Urinary bladder (tissue), 4 donors: ENCODE results near the gene CFAP107. TPM values are rescaled to one million over a fixed set of nuclear protein-coding genes. Genes with fewer than 3 reads are reported as not detected.

Experiments used
- DNase-seq: peaks from one replicate; pipeline ENCODE4 v3.0.0-alpha.2; 2015; ENCODE audit errors: extremely low spot score
- H3K27ac ChIP-seq: one replicate; pipeline ENCODE4 v1.5.1; 2013; ENCODE audit warnings: low read depth, mild to moderate bottlenecking, moderate library complexity
- H3K36me3 ChIP-seq: one replicate; pipeline ENCODE4 v1.6.1; 2013; ENCODE audit warnings: mild to moderate bottlenecking, moderate library complexity; ENCODE audit not compliant: insufficient read depth
- H3K4me1 ChIP-seq: one replicate; pipeline ENCODE4 v1.6.1; 2013; ENCODE audit warnings: mild to moderate bottlenecking, moderate library complexity; ENCODE audit not compliant: insufficient read depth
- H3K4me3 ChIP-seq: one replicate; pipeline ENCODE4 v1.5.1; 2013; ENCODE audit warnings: low read depth, low read length
- WGBS: extraction: QIAGEN DNeasy Blood & Tissue Kit; methylation state at CpG from one replicate; pipeline ENCODE4 v1.1.7; 2013; 5-methylcytosine and 5-hydroxymethylcytosine counted together
- polyA plus RNA-seq: library from polyadenylated mRNA; stranded (reverse); fragments of 200-250 nt; gene quantifications from one replicate; pipeline ENCODE4 v1.2.3, GENCODE V29; 2013
- total RNA-seq: library from RNA; depleted of rRNA; stranded (reverse); fragments of >200 nt; gene quantifications from one replicate; pipeline ENCODE4 v1.2.3, GENCODE V29; 2014
- donor health status: healthy with polysubstance abuse.
- donor health status: healthy.

The CFAP107 gene
- total and polyA plus RNA-seq, 2 donors: not detected

DNA sequence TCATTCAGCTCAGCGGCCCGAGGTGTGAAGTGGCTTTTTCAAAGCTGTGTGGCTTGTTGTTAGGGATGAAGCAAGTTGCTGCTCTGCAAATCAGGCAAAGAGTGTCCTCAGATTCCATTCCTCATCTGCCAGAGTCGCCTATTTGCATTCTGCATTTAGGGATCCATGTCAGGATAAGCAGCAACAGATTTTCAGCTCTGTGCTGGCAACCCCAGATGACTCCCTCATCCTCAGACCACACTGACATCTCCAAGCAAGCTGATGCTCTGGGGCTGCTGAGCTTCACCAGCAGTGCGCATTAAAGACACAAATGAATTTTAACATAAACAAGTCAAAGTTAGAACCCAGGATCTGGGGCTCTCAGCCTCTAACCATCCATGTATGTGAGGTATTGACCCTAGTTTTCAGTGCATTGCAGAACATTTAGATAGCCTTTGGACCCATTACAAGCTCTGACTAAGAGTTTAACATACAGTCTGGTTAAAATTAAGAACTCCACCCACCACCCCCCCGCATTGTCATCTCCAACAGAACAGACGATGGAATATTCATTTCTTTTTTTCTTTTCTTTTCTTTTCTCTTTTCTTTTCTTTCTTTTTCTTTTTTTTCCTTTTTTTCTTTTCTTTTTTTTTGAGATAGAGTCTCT, 10.9 kb downstream of the CFAP107 start:
- Histone ChIP-seq H3K36me3 (no peaks in the 10 kb centered on the region), H3K27ac (no peak overlapping the region), H3K4me1 (no peaks in the 10 kb centered on the region), H3K4me3 (no peak overlapping the region)
- no peak for DNase-seq
- 67% methylated on average over 6 of the region's 6 CpGs for WGBS

DNA sequence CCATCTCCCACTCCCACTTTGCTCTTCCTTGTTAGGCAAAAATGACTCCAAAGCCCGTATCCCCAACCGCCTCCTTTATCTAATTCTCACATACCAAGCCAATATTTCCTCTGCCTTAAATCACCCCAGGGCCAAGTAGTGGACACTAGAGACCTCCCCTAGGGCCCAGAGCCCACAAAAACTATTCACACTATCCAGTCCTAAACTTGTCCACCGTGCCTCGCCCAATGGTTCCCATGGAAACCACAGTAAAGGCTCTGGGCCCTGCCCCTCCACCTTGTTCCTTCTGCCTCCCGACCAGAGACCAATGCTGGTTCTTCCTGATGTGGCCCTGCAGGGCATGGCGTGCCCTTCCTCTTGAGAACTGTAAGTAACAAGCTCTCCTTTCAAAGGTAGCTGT, 11.8 kb downstream of the CFAP107 start:
- no peak overlapping the region for H3K4me3 ChIP-seq
- DNase-seq: no peak
- no peaks in the 10 kb centered on the region for H3K36me3 ChIP-seq
- 62% methylated on average over 6 of the region's 6 CpGs for WGBS
- H3K4me1 ChIP-seq: no peaks in the 10 kb centered on the region
- H3K27ac ChIP-seq: no peak overlapping the region

DNA sequence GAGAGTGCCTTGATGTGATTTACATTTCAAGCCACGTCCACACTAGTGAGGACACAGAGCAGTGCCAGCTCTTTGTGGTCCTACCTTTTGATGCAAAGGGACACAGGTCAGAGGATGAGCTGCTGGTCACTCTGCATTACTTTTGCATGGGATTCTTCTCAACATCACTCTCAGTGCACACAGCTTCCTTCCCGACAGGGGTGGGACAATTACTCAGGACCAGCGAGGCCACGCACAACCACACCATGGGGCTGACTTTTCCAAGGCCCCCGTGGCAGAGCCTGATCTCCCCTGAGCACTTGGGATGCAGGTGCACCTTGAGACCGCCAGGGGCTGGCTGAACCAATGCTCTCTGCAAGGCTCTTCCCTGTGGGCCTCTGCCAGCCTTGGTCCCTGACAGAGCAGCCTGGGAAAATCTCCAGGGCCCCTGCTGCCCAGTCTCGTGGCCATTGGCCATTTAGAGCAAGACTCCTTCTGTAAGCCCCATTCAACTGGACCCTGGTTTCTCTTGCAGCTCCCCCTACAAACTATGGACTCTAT, 14.3 kb downstream of the CFAP107 start:
- DNase-seq: no peak
- 65% methylated on average over 7 of the region's 7 CpGs for WGBS
- H3K27ac ChIP-seq: no peak overlapping the region
- H3K4me3 ChIP-seq: no peak overlapping the region
- no peaks in the 10 kb centered on the region for H3K4me1 ChIP-seq
- H3K36me3 ChIP-seq: no peaks in the 10 kb centered on the region

DNA sequence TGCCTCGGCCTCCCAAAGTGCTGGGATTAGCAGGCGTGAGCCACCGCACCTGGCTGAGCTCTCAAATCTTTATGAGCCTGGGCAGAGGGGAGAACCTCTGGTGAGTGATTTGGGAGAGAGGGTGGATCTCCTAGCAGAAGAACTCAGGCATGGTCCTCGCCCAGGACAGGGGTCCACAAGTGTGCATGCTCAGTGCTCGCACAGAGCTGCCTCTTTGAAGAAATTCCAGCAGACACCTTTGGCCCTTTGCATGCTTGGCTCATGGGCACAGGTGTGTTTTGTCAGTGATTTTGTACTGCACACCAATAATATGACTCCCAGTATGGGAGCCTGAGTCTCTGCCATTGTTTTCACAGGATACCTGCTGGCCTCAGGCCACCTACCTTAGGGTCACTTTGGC, 15.8 kb downstream of the CFAP107 start:
- WGBS: 75% methylated on average over 5 of the region's 5 CpGs
- Histone ChIP-seq H3K36me3 (no peaks in the 10 kb centered on the region), H3K4me3 (no peak overlapping the region), H3K27ac (no peak overlapping the region), H3K4me1 (no peaks in the 10 kb centered on the region)
- no peak for DNase-seq

DNA sequence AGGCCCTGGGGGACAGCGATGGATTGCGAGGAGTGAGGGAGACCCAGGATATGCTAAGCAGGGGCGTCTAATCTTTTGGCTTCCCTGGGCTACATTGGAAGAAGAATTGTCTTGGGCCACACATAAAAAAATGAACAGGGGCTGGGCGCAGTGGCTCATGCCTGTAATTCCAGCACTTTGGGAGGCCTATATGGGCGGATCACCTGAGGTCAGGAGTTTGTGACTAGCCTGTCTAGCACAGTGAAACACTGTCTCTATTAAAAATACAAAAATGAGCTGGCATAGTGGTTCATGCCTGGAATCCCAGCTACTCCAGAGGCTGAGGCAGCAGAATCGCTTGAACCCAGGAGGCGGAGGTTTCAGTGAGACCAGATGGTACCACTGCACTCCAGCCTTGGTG, 16.8 kb downstream of the CFAP107 start:
- H3K4me3 ChIP-seq: no peak overlapping the region
- DNase-seq: no peak
- no peaks in the 10 kb centered on the region for H3K4me1 ChIP-seq
- no peak overlapping the region for H3K27ac ChIP-seq
- whole genome bisulfite sequencing: 77% methylated on average over 7 of the region's 7 CpGs
- no peaks in the 10 kb centered on the region for H3K36me3 ChIP-seq

DNA sequence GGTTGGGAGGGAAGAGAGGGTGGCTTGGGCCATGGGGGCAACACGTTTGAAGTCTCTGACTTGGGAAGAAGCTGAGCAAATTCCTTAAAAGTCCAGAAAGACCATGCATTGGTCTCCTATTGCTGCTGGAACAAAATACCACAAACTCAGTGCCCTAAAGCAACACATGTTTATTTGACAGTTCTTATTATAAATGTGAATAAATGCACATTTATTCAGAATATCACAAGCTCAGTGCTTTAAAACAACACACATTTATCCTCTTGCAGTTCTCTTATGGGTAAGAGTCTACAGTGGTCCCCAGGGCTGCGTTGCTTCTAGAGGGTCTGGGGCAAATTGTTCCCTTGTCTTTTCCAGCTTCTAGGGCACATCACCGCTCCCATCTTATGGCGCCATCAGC, 17.5 kb downstream of the CFAP107 start:
- WGBS: 76% methylated on average over 4 of the region's 4 CpGs
- H3K27ac ChIP-seq: no peak overlapping the region

DNA sequence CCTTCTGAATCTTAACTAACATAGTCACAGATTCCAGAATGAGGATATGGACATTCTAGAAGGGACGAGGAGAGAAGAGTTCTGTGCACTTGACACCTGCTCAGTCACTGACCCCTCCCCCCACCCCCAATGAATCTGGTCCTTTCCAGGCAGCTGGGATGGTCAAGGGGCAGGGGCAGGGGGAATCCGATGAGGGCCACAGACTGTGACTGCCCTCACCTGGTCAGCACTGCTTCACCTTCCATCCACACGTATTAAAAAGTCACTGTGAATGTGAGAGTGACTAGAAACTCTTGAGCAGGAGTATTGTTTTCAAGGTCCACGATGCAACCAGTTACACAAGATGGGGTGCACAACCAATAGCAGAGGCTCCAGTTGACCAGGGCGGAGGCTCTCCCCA, 18.0 kb downstream of the CFAP107 start:
- no peak for DNase-seq
- 60% methylated on average over 5 of the region's 5 CpGs for WGBS
- Histone ChIP-seq H3K27ac (no peak overlapping the region), H3K4me1 (no peaks in the 10 kb centered on the region), H3K4me3 (no peak overlapping the region), H3K36me3 (no peaks in the 10 kb centered on the region)

More for the DNA sequence above, 17.5 kb downstream of the CFAP107 start:
- no peak for DNase-seq
- Histone ChIP-seq H3K4me1 (no peaks in the 10 kb centered on the region), H3K36me3 (no peaks in the 10 kb centered on the region), H3K4me3 (no peak overlapping the region)

DNA sequence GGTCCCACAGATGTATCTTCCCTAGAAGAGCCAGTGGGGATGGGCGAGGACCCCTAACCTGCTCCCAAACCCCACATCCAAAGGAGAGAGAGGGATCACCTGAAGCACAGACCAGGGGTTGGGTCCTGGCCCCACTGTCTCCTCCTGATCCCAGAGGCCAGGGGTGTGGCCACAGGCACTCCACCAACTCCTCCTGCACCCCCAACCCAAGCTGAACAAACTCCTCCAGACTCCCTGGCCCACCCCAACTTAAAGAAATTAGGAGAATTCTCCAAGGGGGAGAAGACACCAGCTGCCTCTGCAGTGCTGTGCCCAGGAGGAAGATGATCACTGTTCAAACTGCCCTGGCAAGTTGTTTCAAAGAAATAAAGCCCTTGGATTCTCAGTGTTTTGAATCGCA, 23.0 kb downstream of the CFAP107 start:
- Histone ChIP-seq H3K4me1 (no peaks in the 10 kb centered on the region), H3K36me3 (no peaks in the 10 kb centered on the region), H3K4me3 (no peak overlapping the region), H3K27ac (no peak overlapping the region)
- 78% methylated on average over 2 of the region's 2 CpGs for WGBS
- DNase-seq: no peak

DNA sequence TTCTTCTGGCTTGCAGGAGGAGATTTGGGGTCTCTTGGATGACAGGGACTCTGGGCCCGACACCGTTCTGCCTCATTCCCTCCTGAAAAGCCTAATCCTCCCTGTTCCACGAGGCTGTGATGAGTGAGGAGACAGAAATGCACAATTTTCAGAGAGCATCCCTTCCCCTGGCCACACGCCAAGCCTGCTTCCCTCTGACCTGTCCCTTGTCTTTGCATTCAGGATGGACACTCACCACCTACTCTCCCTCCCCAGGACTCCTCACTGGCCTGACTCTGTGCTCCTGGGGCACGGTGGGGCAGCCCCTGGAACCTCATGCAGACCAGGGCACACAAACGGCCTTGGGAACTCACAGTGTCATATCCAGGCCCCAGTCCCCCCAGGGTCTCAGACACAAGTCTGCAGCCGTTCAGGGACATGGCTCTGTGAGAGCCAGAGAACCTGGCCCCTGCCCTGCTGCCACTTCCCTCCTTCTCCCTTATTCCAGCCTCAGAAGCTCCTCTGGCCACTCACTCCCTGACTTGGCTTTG, 24.0 kb downstream of the CFAP107 start:
- H3K4me3 ChIP-seq: no peak overlapping the region
- DNase-seq: no peak
- WGBS: 51% methylated on average over 7 of the region's 7 CpGs
- H3K36me3 ChIP-seq: no peaks in the 10 kb centered on the region
- no peaks in the 10 kb centered on the region for H3K4me1 ChIP-seq
- H3K27ac ChIP-seq: no peak overlapping the region

DNA sequence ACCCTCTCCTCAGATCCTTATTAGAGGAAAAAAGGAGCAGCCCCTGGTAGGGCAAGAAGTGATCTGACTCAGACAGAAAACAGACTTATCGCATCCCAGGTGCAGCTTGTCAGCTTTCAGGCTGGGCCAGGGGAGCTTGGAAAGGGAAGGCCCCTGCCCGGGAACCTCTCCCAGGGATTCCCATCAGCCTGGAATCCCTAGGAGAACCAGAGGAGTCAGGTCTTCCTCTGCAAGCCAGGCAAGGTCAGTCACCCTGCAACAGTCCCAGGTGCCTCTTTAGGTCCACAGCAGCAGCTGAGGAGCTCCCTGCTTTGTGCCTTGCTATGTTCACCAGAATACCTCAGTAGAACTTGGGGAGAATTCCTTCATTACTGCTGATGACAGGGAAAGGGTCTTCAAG, 24.6 kb downstream of the CFAP107 start:
- DNase-seq: no peak
- no peaks in the 10 kb centered on the region for H3K36me3 ChIP-seq
- no peaks in the 10 kb centered on the region for H3K4me1 ChIP-seq
- 67% methylated on average over 2 of the region's 2 CpGs for WGBS
- no peak overlapping the region for H3K27ac ChIP-seq
- H3K4me3 ChIP-seq: no peak overlapping the region

DNA sequence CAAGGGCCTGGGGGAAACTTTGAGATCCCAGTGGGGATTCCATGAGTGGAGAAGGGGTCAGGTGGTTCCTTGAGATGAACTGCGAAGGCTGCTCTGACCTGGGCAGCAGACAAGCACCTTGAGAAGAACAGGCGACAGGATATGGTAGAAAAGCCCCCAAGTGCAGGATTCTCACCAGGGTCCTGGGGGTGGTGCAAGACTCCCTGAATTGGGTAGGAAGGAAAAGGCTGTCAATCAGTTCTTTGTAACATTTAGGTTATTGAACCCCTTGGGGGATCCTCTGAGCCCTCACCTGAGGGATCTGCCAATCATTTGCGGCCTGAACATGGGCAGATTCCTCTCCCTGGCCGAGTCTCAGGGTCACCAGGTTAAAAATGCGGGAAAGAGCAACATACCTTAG, 25.2 kb downstream of the CFAP107 start:
- no peak overlapping the region for H3K27ac ChIP-seq
- no peak for DNase-seq
- H3K4me1 ChIP-seq: no peaks in the 10 kb centered on the region
- no peak overlapping the region for H3K4me3 ChIP-seq
- no peaks in the 10 kb centered on the region for H3K36me3 ChIP-seq
- 68% methylated on average over 5 of the region's 5 CpGs for WGBS

DNA sequence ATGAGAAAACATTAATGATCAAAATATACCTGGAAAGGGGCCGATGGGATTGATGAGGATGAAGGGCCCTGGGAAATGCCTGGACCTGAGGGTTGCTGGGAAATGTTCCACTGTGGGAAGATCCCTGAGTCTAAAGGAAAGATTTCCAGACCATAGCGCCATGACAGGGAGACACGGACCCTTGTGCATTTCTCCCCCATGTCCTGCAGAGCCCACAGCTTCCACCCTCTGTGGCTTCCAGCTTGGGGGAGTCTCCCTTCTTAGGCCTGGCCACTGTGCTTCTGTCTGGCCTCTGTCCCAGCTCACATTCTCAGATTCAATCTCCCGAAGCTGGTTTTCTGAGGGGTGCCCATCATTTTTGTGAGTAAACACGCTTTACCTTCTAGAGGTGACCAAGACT, 26.5 kb downstream of the CFAP107 start:
- H3K27ac ChIP-seq: no peak overlapping the region
- H3K4me3 ChIP-seq: no peak overlapping the region
- no peak for DNase-seq
- WGBS: 88% methylated on average over 5 of the region's 5 CpGs
- H3K4me1 ChIP-seq: no peaks in the 10 kb centered on the region
- no peaks in the 10 kb centered on the region for H3K36me3 ChIP-seq

DNA sequence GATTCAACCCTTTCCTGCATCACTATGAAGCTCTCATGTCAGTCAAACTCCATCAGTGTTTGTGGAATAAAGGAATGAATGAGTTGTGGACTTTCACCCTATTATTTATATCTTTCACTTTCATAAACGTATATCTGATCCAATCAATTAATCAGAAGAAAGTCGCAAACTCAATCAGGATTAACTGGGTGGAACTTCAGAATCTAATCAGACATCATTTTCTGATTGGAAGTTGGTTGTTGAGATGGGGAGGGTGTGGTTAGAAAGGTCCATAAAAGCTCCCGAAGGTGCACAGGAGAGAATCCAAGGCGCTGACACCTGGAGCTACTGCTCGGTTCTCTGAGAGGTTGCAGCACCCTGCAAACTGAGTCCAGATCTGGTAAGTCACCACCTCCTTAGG, 27.4 kb downstream of the CFAP107 start, which contains the start of gene PRAMEF12:
TSS of gene PRAMEF12 (plus strand) at position 301 of the 400 bp plus-strand sequence. CDS start 1,130 bp downstream, outside the sequence.
- no peaks in the 10 kb centered on the region for H3K4me1 ChIP-seq
- no peak within 1 kb of the TSS for H3K4me3 ChIP-seq
- no peaks in the 10 kb centered on the region for H3K36me3 ChIP-seq
- no peak within 1 kb of the TSS for H3K27ac ChIP-seq
- WGBS: 89% methylated on average over 5 of the region's 5 CpGs
- no peak for DNase-seq

DNA sequence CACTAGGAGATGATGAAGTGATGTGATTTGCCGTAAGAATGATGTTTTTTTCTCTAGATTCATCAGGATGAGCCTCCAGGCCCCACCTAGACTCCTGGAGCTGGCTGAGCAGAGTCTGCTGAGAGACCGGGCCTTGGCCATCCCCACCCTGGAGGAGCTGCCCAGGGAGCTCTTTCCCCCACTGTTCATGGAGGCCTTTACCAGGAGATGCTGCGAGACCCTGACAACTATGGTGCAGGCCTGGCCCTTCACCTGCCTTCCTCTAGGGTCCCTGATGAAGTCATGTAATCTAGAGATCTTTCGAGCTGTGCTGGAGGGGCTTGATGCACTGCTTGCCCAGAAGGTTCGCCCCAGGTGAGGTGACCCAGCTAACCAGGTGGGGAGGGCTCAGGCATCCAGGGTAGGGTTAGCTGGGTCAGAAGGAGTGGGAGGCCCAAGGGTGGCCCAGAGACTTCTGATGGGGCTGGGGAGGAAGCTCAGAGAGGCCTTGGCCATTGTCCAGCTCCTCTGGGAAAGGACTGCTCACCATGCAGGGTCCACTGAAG, 28.9 kb downstream of the CFAP107 start:
- Histone ChIP-seq H3K4me3 (no peak overlapping the region), H3K27ac (no peak overlapping the region), H3K4me1 (no peaks in the 10 kb centered on the region), H3K36me3 (no peaks in the 10 kb centered on the region)
- WGBS: 82% methylated on average over 5 of the region's 5 CpGs
- DNase-seq: no peak
